ENCODE results near the gene CCSAP.
"Not testable (repeated sequence)": the region's sequence is repeated elsewhere in the genome, so short reads cannot be mapped to it uniquely, and the experiment has no call there.

Gene CCSAP

DNA sequence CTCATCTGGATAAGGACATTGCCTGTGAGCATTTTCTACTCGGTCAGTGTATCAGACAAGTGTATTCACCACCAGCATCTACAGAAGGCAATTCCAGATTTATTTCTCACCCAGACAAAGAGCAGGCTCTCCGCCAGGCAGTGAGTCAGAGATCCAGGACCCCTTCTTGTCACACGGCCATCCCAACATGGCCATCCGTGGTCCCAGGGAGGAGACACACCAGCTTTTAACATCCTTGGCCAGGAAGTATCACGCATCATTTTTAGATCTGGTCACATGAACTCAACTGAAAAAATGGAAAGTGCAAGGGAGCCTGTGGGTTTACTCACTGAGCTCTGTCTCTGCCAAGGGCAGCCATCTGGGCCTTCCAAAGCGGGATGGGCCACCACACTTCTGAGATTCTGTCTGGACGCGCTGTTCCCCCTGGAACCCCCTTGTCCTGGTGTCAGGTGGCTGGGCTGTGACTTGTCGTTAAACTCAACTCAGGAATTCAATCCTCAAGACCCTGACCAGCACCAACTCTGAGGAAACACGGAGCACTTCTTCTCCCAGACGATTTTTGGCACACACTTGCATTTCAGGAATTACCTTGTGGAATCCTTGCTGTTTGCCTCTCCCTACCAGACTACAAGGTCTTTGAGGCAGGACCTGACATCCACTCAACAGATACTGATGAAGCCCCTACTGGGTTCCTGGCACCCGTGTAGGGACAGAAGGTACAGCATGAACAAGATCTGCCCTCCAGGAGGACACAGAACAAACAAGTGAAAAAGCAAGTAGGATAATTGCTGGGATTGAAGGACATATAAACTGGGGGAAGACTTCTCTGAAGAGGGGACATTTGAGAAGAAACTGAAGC lies 21.6 kb upstream of the CCSAP start:
- peak; percentile 9 for DNase-seq

DNA sequence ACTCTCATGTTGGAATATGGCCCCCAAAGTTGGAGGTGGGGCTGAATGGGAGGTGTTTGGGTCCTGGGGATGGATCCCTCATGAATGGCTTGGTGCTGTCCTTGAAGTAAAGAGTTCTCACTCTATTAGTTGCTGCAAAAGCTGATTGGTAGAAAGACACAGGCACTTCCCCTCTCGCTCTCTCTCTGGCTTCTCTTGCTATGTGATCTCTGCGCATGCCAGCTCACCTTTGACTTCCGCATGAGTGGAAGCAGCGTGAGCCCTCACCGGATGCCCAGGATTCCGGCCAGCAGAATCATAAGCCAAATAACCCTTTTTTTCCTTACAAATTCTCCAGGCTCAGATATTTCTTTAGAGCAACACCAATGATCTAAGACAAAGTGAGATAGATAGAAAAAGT lies 20.9 kb upstream of the CCSAP start:
- peak; percentile 7 for DNase-seq

DNA sequence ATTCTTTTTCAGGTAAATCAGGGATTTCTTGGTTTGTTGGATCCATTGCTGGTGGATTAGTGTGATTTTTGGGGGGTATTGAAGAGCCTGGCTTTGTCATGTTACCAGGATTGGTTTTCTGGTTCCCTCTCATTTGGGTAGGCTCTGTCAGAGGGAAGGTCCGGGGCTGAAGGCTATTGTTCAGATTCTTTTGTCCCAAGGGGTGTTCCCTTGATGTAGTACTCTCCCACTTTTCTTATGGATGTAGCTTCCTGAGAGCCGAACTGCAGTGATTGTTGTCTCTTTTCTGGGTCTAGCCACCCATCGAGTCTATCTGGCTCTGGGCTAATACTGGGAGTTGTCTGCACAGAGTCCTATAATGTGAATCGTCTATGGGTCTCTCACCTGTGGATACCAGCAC lies 17.6 kb upstream of the CCSAP start:
- no peak for DNase-seq

DNA sequence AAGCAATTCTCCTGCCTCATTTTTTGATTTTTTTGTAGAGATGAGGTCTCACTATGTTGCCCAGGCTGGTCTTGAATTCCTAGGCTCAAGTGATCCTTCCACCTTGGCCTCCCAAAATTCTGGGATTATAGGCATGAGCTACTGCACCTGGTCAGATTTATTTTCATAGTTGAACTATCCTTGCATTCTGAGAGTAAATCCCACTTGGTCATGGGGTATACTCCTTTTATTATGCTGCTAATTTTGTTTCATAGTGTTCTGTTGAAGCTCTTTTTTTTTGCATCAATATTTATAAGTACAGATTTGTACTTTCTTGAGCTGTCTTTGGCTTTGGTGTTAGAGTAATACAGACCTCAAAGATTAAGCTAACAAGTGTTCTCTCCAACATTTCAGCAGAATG lies 12.8 kb upstream of the CCSAP start:
- no peak for DNase-seq

DNA sequence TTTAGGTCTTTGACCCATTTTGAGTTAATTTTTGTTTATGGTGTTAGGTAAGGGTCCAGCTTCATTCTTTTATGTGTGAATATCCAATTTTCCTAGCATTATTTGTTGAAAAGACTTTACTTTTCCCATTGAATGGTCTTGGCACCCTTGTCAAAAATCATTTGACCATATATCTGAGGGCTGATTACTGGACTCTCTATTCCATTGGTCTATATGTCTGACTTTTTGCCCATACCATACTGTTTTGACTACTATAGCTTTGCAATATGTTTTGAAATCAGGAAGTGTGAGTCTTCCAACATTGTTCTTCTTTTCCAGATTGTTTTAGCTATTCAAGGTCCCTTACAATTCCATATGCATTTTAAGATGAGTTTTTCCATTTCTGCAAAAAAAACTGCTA lies 11.4 kb upstream of the CCSAP start:
- no peak for DNase-seq

DNA sequence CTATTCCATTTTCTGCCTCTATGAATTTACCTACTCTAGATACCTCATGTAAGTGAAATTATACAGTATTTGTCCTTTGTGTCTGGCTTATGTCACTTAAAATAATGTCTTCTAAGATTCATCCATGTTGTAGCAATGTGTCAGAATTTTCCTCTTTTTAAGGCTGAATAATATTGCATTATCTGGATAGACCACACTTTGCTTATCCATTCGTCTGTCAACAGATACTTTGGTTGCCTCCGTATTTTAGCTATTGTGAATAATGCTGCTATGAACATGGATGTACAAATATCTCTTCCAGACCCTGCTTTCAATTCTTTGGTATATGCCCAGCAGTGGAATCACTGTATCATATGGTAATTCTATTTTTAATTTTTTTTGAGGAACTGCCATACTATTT lies 10.1 kb upstream of the CCSAP start:
- DNase-seq, result no peak

DNA sequence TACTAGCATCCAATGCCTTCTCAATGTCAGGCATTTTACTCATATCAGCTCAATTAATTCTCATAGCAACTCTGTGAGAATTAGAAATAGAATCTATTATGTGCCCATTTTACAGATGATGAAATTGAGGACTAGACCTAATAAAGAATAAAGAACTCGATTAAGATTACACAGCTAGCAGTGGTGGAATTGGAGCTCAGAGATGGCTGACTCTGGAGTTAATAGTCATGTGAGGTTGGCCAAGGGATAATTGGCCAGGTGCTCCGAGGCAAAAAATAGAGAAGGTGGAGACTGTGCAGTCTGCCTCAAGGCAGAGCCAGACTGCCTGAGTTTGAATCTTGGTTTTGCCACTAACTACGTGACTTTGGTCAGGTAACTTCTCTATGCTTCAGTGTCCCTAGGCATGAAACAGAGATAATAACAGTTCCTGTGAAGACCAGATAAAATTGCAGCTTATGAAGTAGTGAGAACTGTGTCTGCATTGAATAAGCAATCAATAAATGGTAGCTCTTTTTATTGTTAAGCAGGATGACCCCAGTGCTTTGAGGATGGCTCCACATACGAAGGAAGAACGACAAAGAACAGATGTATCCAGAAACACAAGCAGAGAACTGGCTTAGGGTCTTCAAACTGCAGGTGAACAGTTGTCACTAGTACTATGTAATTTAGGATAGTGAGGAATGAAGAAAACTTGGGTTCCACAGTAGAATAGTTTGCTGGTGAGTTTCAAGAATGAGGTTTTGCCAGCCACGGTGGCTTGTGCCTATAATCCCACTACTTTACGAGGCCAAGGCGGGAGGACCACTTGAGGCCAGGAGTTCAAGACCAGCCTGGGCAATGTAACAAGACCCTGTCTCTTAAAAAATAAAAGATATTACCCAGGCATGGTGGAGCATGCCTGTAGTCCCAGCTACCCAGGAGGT lies 6.9 kb upstream of the CCSAP start:
- no peak for DNase-seq

DNA sequence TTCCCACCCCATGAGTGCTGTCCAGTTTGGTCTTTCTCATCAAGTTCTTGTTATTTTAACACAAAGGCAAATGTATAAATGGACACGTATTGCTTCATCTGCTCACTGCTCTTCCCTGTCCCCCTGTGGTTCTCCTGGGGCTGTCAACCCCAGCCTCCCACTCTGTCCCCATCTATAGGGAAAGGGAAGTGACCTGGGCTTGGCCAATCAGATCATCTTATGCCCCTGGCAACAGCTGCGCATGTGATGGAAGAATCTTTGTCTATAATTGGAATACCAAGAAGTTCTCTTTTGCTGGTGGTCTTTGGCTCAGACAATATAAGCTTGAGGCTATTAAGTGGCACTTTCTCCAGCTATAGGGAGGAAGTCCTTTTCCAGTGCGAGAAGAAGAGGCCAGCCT lies 4.7 kb upstream of the CCSAP start:
- no peak for DNase-seq

DNA sequence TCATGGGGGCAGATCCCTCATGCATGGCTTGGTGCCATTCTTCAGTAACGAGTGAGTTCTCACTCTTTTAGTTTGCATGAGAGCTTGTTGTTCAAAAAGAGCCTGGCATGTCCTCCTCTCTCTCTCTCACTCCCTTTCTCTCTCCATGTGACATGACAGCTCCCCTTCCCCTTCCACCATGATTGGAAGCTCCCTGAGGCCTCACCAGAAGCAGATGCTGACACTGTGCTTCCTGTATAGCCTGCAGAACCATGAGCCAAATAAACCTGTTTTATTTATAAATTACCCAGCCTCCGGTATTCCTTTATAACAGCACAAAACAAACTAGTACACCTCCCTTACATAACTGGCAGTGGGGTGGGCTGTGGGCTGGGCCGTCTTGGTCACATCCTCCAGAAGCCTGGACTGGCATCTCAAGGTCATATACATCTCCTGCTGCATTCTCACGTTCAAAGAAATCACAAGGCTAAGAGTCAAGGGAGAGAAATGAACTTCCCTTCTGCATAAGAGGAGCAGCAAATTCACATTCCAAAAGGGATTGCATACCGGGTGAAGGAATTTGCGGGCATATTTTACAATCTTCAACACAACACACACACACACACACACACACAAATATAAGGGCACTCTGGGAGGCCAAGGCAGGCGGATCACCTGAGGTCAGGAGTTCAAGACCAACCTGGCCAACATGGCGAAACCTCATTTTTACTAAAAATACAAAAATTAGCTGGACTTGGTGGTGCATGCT lies 2.3 kb upstream of the CCSAP start:
- DNase-seq, result peak; percentile 70

DNA sequence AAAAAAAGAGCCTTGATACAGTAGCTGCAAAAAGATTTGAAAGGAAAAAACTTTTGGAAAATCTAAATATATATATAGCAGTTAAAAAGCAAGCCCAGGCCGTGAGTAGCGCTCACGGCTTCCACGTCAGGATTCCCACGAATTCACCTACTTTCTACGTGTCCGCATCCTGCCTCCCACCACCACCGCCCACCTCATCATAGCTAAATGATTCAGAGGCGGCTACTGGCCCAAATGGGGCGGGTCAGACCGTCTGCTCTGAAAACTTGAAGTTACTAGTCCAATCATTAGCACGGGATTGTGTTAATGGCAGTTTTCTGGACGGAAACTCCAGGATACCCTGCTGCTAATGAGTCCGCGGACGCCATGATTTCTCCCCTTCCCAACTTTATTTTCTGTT lies 1.3 kb upstream of the CCSAP start:
- no peak for DNase-seq

DNA sequence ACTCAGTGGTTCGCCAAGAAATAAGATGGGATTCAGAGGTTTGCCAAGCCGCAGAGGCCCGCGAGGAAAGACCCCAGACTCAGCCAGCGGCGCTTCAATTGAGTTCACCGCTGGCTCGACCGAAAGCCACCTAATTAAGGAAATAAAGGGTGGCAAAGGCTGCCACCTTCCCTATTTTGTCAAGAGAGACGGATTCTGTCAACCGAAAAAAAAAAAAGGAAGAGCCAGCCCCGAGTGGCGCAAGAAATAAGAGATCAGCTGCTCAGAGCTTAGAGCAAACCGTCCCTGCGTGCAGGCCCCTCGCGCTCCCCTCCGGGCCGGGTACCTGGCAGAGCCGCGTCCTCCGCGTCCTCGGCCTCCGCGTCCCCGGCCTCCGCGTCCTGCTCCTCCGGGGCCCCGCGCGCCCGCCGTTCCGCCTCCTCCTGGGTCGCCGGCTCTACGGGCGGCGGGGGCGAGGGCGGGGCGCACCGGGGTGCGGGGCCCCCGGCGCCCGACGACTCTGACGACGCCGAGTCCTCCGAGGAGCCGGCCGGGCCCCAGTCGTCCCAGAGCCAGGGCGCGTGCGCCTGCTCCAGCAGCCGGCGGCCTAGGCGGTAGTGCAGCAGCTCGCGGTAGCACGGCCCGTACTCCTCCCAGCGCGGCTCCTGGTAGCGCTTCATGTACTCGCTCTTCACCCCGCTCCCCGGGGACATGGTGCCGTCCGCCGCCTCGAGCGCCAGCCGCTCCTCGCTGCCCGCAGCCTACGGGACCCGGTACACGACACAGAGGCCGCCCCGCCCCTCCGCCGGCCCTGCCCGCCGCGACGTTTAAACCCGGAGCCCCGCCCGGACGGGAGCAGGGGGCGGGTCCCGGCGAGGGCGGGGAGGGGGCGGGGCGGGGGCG lies 832 bp downstream of the CCSAP start:
- DNase-seq, result peak; percentile 79

DNA sequence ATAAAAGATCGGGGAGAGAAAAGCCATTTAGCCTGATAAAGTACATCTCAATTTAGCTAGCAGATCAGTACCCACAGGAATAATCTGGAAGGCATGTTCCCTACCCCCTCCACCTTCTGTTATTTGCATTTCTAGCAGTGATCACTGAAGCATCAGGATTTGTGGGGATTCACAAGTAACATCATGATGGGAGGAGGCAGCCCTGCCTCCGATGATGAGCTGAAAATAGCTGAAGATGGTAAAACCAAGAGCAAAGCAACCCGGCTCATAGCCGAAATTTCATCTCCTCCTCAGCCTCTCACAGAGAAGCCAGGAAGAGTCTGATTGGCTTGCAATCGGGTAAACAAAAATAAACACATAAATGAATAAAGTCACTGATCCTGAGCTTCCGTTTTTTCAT lies 2.4 kb downstream of the CCSAP start:
- no peak for DNase-seq

DNA sequence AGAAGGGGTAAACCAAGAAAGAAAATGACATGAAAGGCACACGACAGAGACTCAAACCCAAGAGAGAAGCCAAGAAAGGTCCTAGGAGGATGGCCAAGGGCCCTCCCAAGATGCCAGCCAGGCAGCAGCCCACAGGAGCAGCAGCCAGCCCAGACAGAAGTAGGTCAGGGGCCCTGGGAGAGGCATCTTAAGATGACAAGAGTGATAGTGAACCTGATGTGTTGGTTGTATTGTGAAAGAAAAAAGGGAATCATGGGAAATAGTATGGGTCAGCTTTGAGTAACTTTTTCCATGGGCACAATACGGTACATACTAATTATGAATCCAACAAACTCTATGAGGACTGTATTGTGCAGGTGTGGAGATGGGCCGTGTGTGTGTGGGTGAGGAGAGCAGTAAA lies 3.3 kb downstream of the CCSAP start:
- DNase-seq, result no peak

DNA sequence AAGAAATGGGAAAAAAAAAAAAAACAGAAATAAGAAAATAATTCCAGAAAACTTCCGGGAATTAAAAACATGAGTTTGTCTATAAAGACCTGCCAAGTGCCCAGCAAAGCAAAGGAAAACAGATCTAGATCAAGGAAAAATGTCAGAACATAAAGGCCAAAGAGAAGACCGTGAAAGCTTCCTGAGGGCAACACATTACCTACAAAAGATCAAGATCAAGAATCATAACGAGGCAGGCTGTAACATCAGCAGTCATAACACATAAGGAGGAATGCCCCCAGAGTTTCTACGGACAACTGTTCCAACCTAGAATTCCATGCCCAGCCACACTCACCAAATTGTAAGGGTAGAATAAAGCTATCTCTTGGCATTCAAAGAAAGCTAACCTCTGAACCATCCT lies 3.8 kb downstream of the CCSAP start:
- DNase-seq, result no peak

DNA sequence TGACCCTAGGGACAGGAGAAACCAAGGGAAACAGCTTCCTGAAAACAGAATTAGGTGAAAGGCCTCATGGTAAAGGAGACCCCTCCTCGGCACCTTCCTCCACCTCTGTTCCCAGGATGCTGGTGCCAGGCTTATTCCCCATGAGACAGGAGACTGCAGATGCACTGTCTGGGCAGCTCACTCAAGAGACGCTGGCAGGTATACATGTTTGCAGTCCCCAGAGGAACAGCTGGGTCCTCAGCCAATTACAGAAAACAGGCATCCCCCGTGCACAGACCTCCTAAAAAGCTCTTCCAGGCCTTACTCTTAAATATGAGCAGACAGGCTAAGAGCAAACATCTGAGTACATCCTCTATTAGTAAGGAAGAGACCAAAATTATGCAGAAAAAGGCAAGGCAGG lies 6.5 kb downstream of the CCSAP start:
- no peak for DNase-seq

DNA sequence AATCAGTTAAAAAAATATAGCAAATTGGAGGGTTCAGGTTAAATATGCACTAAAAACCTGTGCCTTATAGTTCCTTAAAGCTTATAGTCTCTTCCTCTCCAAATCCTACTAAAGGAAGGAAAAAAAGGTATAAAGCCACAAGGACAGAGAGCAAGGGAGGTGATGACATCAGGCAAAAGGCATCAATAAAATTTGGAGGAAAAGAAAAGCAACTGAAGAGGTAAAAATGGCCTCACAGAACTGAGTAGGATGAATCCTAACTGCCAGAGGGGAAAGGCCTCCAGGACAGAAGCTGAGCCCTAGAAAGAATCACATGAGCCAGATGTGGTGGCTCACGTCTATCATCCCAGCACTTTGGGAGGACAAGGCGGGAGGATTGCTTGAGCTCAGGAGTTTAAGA lies 8.1 kb downstream of the CCSAP start:
- DNase-seq, result no peak

DNA sequence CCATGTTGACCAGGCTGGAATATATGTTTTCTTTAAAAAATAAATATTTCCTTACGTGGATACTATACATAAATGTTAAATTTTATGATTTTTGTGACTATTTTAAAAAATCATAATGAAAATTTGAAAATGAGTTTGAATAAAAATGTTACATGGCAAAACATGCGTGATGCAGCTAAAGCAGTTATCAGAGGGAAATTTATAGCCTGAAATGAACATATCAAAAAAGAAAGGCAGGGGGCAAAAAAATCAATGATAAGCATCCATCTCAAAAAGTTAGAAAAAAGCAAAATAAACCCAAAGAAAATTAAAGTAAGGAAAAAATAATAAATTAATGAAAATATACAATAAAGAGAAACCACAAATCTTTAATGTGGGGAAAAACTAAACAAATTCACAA lies 8.6 kb downstream of the CCSAP start:
- no peak for DNase-seq

DNA sequence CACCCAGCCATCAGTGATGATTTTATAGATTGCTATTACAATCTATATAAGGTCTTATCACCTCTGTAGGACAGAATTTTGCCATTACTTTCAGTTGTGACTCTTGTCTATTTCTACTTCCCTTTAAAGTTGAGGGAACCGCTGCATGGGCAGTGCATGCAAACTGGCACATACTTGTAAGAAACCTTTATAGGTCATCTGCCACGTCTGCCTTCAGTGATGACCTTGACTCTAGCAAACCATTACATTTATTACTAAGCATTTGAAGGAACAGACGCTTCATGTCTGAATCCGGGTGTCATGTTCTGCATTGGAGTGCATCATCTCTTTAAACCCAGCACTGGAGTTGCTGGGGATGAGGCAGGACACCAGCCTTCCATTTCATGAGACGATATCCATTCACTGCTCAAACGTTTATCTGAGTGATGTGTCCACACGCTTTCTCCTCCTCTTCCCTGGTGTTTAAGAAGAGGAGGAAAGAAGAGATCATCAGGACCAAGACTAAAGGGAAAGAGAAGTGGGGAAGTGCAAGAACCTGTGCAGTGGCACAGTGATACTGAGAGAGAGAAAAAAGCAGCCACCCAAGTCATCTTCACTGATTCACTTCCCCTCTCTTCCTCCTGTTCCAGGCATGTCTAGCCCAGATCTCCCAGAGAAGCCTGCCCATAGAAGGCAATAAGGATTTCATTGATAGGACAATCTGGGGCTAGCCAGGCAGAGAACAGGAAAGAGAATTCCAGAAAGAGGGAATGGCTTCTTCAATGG lies 14.1 kb downstream of the CCSAP start:
- no peak for DNase-seq

DNA sequence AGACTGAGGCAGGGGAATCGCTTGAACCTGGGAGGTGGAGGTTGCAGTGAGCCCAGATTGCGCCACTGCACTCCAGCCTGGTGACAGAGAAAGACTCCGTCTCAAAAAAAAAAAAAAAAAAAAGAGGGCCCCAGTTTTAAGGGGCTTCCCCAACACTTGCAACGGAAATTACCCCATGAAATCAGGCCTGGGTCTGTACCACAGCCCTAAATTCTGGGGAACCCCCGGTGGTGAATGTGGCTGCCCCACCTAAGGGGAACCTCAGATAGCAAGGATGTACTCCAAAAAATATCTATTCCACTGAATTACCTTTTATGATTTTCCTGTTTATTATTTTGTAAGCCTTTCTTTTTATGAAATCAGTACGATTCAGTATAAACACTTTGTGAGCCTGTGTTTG lies 15.1 kb downstream of the CCSAP start:
- not testable (repeated sequence) for DNase-seq

DNA sequence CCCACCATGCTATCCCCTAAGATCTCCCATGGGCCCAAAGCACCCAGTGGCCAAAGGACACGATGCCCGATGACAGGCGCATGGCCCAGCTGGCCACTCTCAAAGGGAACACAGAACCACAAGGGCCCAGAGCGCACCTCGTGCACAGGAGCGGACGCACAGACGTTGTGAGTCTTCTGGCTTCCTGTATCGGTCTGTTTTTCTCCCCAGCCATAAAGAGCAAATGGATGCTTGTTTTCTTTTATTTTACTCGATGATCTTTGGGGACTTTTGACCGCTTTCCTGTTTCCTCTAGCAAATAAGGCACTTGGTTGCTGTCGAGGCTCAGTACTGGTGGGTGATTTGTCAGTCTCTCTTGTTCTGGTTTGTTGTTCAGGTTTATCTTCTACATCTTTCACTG lies 16.2 kb downstream of the CCSAP start:
- no peak for DNase-seq

DNA sequence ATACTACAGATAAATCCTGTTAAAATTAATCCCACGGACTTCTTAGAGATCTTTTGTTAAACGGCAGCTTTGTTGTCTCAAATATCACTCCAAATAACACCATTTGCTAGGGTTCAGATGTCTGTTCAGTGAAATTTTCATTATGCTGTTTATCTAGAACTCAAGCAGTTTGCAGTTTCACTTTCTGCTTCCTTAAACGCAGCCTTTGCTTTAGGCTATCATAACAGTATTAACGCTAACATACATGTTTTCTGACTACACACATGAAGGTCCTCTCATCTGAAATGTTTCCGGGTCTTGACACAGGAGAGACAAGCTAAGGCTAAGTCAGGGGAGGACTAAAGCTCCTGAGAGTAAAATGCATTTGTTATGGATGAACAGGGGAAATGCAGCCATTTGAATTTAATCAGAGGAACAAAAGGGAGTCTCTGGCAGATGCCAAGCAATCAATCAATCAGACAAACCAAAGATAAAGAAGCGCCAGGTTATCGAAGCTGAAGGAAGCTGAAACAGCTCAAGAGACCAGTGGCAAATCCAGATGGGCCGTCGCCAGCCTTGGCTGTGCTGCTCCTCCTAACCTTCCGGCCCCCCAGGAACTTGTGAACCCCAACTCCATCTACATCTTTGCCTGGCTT lies 16.9 kb downstream of the CCSAP start:
- no peak for DNase-seq
